MCF 10A (cell line): ENCODE measurements around the gene DNAJC15. TPM values are rescaled to one million over a fixed set of nuclear protein-coding genes. Genes with fewer than 3 reads are reported as not detected.
"Not testable (repeated sequence)": the region's sequence is repeated elsewhere in the genome, so short reads cannot be mapped to it uniquely, and the experiment has no call there.

Source experiments
- BruUV-seq: library from RNA; stranded (reverse); fragments of 400-500 nt; replicated peaks from 2 replicates; lab custom pipeline; 2021; lab: Mats Ljungman, UMichigan
- CTCF ChIA-PET: fragments of 300-600 bp; sonication (Branson Sonifier 250); formaldehyde crosslinking; extraction: SDS; loops from one replicate; lab custom pipeline; 2021; ENCODE audit warnings: antibody characterized with exemption, inconsistent platforms; lab: Yijun Ruan, JAX
- POLR2A ChIA-PET: fragments of 300-600, 350-650 bp; sonication (Branson Sonifier 250); formaldehyde crosslinking; extraction: SDS; loops from one replicate; lab custom pipeline; 2020; ENCODE audit warnings: antibody characterized with exemption, inconsistent platforms; lab: Yijun Ruan, JAX
- DNase-seq: peaks from one replicate; pipeline ENCODE4 v3.0.0-alpha.2; 2018; ENCODE audit not compliant: unreplicated experiment
- H3K27ac Mint-ChIP-seq: one replicate; pipeline ENCODE4 v1.8.0; 2022; ENCODE audit warnings: mild to moderate bottlenecking, low read depth, mixed read lengths; ENCODE audit not compliant: unreplicated experiment
- H3K27me3 Mint-ChIP-seq: one replicate; pipeline ENCODE4 v1.8.0; 2022; ENCODE audit warnings: mixed read lengths; ENCODE audit not compliant: insufficient read depth, unreplicated experiment
- H3K36me3 Mint-ChIP-seq: one replicate; pipeline ENCODE4 v1.8.0; 2022; ENCODE audit warnings: mild to moderate bottlenecking, moderate library complexity, mixed read lengths; ENCODE audit not compliant: insufficient read depth, unreplicated experiment
- H3K4me1 Mint-ChIP-seq: one replicate; pipeline ENCODE4 v1.8.0; 2022; ENCODE audit warnings: mixed read lengths; ENCODE audit not compliant: insufficient read depth, unreplicated experiment
- H3K4me3 Mint-ChIP-seq: one replicate; pipeline ENCODE4 v1.8.0; 2022; ENCODE audit warnings: mild to moderate bottlenecking, moderate library complexity, mixed read lengths; ENCODE audit not compliant: unreplicated experiment
- H3K9me3 Mint-ChIP-seq: one replicate; pipeline ENCODE4 v1.8.0; 2022; ENCODE audit warnings: mixed read lengths; ENCODE audit not compliant: unreplicated experiment
- CTCF ChIP-seq: fragments of 200-600 bp; IDR thresholded peaks from one replicate; pipeline ENCODE4 v1.8.0; 2022; ENCODE audit warnings: antibody characterized with exemption, mild to moderate bottlenecking; ENCODE audit not compliant: unreplicated experiment
- intact Hi-C: fragments of 100-400 bp; cut with micrococcal nuclease; formaldehyde crosslinking; loops from 2 replicates; pipeline ENCODE4 v1.14.1; 2022
- total RNA-seq: library from RNA; stranded (reverse); gene quantifications from 2 replicates; pipeline ENCODE4 v1.2.3, GENCODE V29; 2022

Gene DNAJC15
- total RNA-seq, 1 experiment from 2014 or later: 34.0 TPM

- no TSS peak for BruUV-seq
- no peaks in the 10 kb centered on the region for H3K27me3 Mint-ChIP-seq
- intact Hi-C loops: no loop called here
- peak overlapping the region; percentile 96 for H3K27ac Mint-ChIP-seq
- no peak overlapping the region for H3K4me3 Mint-ChIP-seq
- TF ChIP-seq CTCF: no peak
- H3K36me3 Mint-ChIP-seq: peaks cover 22% of the 10 kb centered on the region
- CTCF ChIA-PET: interaction anchor here (2.4 kb wide), 1 partner anchor 72 kb away, joined by 5 read pairs; no protein-coding TSS in a partner anchor
- peaks cover 62% of the 10 kb centered on the region for H3K4me1 Mint-ChIP-seq
- DNase-seq: no peak
- no peaks in the 10 kb centered on the region for H3K9me3 Mint-ChIP-seq
- POLR2A ChIA-PET: interaction anchor here (0.6 to 1.3 kb wide), 3 partner anchors 17 to 186 kb away, joined by 3 read pairs; no protein-coding TSS in a partner anchor
Observed at GRCh38 chr13:43041369-43041921, 18.1 kb downstream of the DNAJC15 start.

GRCh38 chr13:43042410-43042921, 19.1 kb downstream of the DNAJC15 start:
- CTCF ChIA-PET: interaction anchor here (0.6 to 2.4 kb wide), 3 partner anchors 11 to 205 kb away, joined by 3 to 5 read pairs (median 3); no protein-coding TSS in a partner anchor
- no peak for TF ChIP-seq CTCF
- no TSS peak for BruUV-seq

GRCh38 chr13:43044720-43045301, 21.4 kb downstream of the DNAJC15 start:
- ChIA-PET CTCF (interaction anchor here (0.6 to 1.2 kb wide), 4 partner anchors 9 to 803 kb away, joined by 3 to 8 read pairs (median 3); no protein-coding TSS in a partner anchor), POLR2A (interaction anchor here (0.5 to 1.3 kb wide), 10 partner anchors 10 to 759 kb away, joined by 3 to 10 read pairs (median 4); partner anchors contain the start of gene DNAJC15)
- TSS peak; percentile 86 for BruUV-seq
- Mint-ChIP-seq H3K27me3 (no peaks in the 10 kb centered on the region), H3K9me3 (peaks cover 8% of the 10 kb centered on the region), H3K27ac (peak overlapping the region; percentile 96), H3K4me1 (peaks cover 64% of the 10 kb centered on the region), H3K36me3 (peaks cover 17% of the 10 kb centered on the region), H3K4me3 (peak overlapping the region; percentile 32)
- TF ChIP-seq CTCF: no peak
- peak; percentile 23 for DNase-seq
- intact Hi-C loops: no loop called here

More at GRCh38 chr13:43042410-43042921, 19.1 kb downstream of the DNAJC15 start:
- intact Hi-C loops: no loop called here
- H3K36me3 Mint-ChIP-seq: peaks cover 23% of the 10 kb centered on the region
- peaks cover 71% of the 10 kb centered on the region for H3K4me1 Mint-ChIP-seq
- no peak for DNase-seq
- H3K27me3 Mint-ChIP-seq: no peaks in the 10 kb centered on the region
- peak overlapping the region; percentile 96 for H3K27ac Mint-ChIP-seq
- POLR2A ChIA-PET: interaction anchor here (0.6 to 1.6 kb wide), 4 partner anchors 13 to 39 kb away, joined by 3 to 4 read pairs (median 3); no protein-coding TSS in a partner anchor
- H3K4me3 Mint-ChIP-seq: no peak overlapping the region
- H3K9me3 Mint-ChIP-seq: peaks cover 6% of the 10 kb centered on the region

GRCh38 chr13:43045302-43045773, 22.0 kb downstream of the DNAJC15 start:
- BruUV-seq, H3K27me3 Mint-ChIP-seq, H3K9me3 Mint-ChIP-seq, intact Hi-C loops: not testable (repeated sequence)
- Mint-ChIP-seq H3K4me3 (peak overlapping the region; percentile 32), H3K36me3 (peaks cover 17% of the 10 kb centered on the region), H3K4me1 (peaks cover 59% of the 10 kb centered on the region), H3K27ac (peak overlapping the region; percentile 96)
- ChIA-PET POLR2A (interaction anchor here (0.8 to 1.3 kb wide), 9 partner anchors 9 to 759 kb away, joined by 3 to 10 read pairs (median 4); partner anchors contain the start of gene DNAJC15), CTCF (interaction anchor here (0.6 to 1.2 kb wide), 3 partner anchors 9 to 803 kb away, joined by 3 to 8 read pairs (median 3); no protein-coding TSS in a partner anchor)
- peak; percentile 86 for DNase-seq
